A549 (cell line): ENCODE results near the gene TBC1D22A. TPM values are rescaled to one million over a fixed set of nuclear protein-coding genes. Genes with fewer than 3 reads are reported as not detected.

Experiments used
- ATAC-seq, 2 experiments: fragments of 200-7000 bp in 1 of 2; fragments of >200 bp in 1 of 2; cut with Nextera tagmentation in 1 of 2; cut with Tn5 transposase in 1 of 2; 3 replicates each; pipeline versions ENCODE4 v1.8.0 to v1.9.1; 2018 to 2020; ENCODE audit warnings: mild to moderate bottlenecking in 1 of 2, moderate library complexity in 1 of 2
- CTCF ChIA-PET: fragments of 300-600 bp; sonication (Branson Sonifier 250); formaldehyde crosslinking; extraction: SDS; loops from one replicate; lab custom pipeline; 2021; ENCODE audit warnings: antibody characterized with exemption, inconsistent platforms; lab: Yijun Ruan, JAX
- POLR2A ChIA-PET: fragments of 350-600 bp; formaldehyde crosslinking; extraction: SDS; loops from one replicate; lab custom pipeline; 2021; ENCODE audit warnings: antibody characterized with exemption, inconsistent platforms; lab: Yijun Ruan, JAX
- DNase-seq, 2 experiments: peaks; one replicate each; pipeline versions ENCODE4 v3.0.0 to v3.0.0-alpha.2; 2011 to 2016; ENCODE audit warnings: low read depth in 1 of 2, low spot score in 1 of 2
- FAIRE-seq: peaks from 2 replicates; lab custom pipeline; 2011; peaks lifted over from hg19 to GRCh38; lab: Jason Lieb, UNC
- H3K27ac ChIP-seq, 2 experiments: fragments of >200 bp; sonication (Bioruptor Twin); formaldehyde crosslinking; 3 replicates each; pipeline ENCODE4 v1.5.1; 2016 to 2017
- H3K4me1 ChIP-seq: fragments of >200 bp; sonication (Bioruptor Twin); formaldehyde crosslinking; 3 replicates; pipeline ENCODE4 v1.6.1; 2016
- H3K4me2 ChIP-seq: fragments of >200 bp; sonication (Bioruptor Twin); formaldehyde crosslinking; 3 replicates; pipeline ENCODE4 v1.6.1; 2016
- H3K4me3 ChIP-seq: fragments of >200 bp; sonication (Bioruptor Twin); formaldehyde crosslinking; 3 replicates; pipeline ENCODE4 v1.5.1; 2016
- H3K9me3 ChIP-seq: fragments of >200 bp; sonication (Bioruptor Twin); formaldehyde crosslinking; 3 replicates; pipeline ENCODE4 v1.6.1; 2016
- BCL3 ChIP-seq: fragments of >200 bp; sonication (Bioruptor Twin); formaldehyde crosslinking; IDR thresholded peaks from 3 replicates; pipeline ENCODE4 v1.6.1; 2016
- CEBPB ChIP-seq, 2 experiments: fragments of >200 bp in 1 of 2; sonication (Bioruptor Twin) in 1 of 2; formaldehyde crosslinking in 1 of 2; IDR thresholded peaks; 2 replicates each; pipeline ENCODE4 v1.6.1; 2012 to 2016
- CTCF ChIP-seq: fragments of >200 bp; sonication (Bioruptor Twin); formaldehyde crosslinking; IDR thresholded peaks from 3 replicates; pipeline ENCODE4 v1.5.1; 2016
- E2F6 ChIP-seq: IDR thresholded peaks from 2 replicates; pipeline ENCODE4 v1.6.1; 2012; ENCODE audit warnings: low read depth, borderline replicate concordance
- ELK1 ChIP-seq: fragments of 150-350 bp; IDR thresholded peaks from 2 replicates; pipeline ENCODE4 v1.6.1; 2014; ENCODE audit warnings: low read depth, mild to moderate bottlenecking, low read length
- HDAC2 ChIP-seq: fragments of 200-600 bp; sonication (generic); IDR thresholded peaks from 2 replicates; pipeline ENCODE4 v1.6.1; 2016
- HMGXB4 ChIP-seq: fragments of 250-450 bp; sonication (Bioruptor Pico); IDR thresholded peaks from 2 replicates; pipeline ENCODE4 v1.5.0; 2021; ENCODE audit warnings: mild to moderate bottlenecking, moderate library complexity, borderline replicate concordance
- HOXB13 ChIP-seq: fragments of 250-450 bp; sonication (Bioruptor Pico); IDR thresholded peaks from 2 replicates; pipeline ENCODE4 v1.5.0; 2020; ENCODE audit warnings: low read depth, mild to moderate bottlenecking, moderate library complexity
- JUNB ChIP-seq: fragments of >200 bp; sonication (Bioruptor Twin); formaldehyde crosslinking; IDR thresholded peaks from 2 replicates; pipeline ENCODE4 v1.6.1; 2016
- KDM5A ChIP-seq: fragments of 200-600 bp; sonication (generic); IDR thresholded peaks from 2 replicates; pipeline ENCODE4 v1.6.1; 2016; ENCODE audit warnings: antibody characterized with exemption, mild to moderate bottlenecking
- MAFK ChIP-seq: fragments of 450-650 bp; IDR thresholded peaks from 2 replicates; pipeline ENCODE4 v1.6.1; 2014; ENCODE audit not compliant: partially characterized antibody
- MAZ ChIP-seq: fragments of 150-350 bp; IDR thresholded peaks from 2 replicates; pipeline ENCODE4 v1.6.1; 2014; ENCODE audit warnings: antibody characterized with exemption, low read depth, low read length, borderline replicate concordance
- NFE2L2 ChIP-seq: fragments of 150-350 bp; conservative IDR thresholded peaks from 2 replicates; pipeline ENCODE4 v1.6.1; 2014; ENCODE audit warnings: low read length
- PBX3 ChIP-seq: IDR thresholded peaks from 2 replicates; pipeline ENCODE4 v1.6.1; 2012
- POLR2AphosphoS2 ChIP-seq: conservative IDR thresholded peaks from 2 replicates; pipeline ENCODE4 v1.6.1; 2012; ENCODE audit warnings: low read length, improper control_type of control experiment, inconsistent platforms
- REST ChIP-seq: fragments of 200-600 bp; sonication (generic); IDR thresholded peaks from 2 replicates; pipeline ENCODE4 v1.6.1; 2016; ENCODE audit warnings: antibody characterized with exemption, mild to moderate bottlenecking, moderate library complexity
- RFX5 ChIP-seq: fragments of 450-650 bp; IDR thresholded peaks from 2 replicates; pipeline ENCODE4 v1.7.1; 2014; ENCODE audit warnings: antibody characterized with exemption, mild to moderate bottlenecking, moderate library complexity
- SREBF2 ChIP-seq: fragments of 450-650 bp; IDR thresholded peaks from 2 replicates; pipeline ENCODE4 v1.6.1; 2014; ENCODE audit warnings: mild to moderate bottlenecking, moderate library complexity
- TFCP2L1 ChIP-seq: fragments of 250-450 bp; sonication (Bioruptor Pico); IDR thresholded peaks from 2 replicates; pipeline ENCODE4 v1.5.0; 2021; ENCODE audit warnings: mild to moderate bottlenecking
- TP53 ChIP-seq: fragments of 250-450 bp; sonication (Bioruptor Pico); IDR thresholded peaks from 2 replicates; pipeline ENCODE4 v1.5.0; 2021; ENCODE audit warnings: mild to moderate bottlenecking, moderate library complexity
- ZFP36 ChIP-seq: fragments of 450-650 bp; IDR thresholded peaks from 2 replicates; pipeline ENCODE4 v1.6.1; 2014; ENCODE audit warnings: borderline replicate concordance; ENCODE audit not compliant: partially characterized antibody
- ZSCAN20 ChIP-seq: fragments of 250-450 bp; sonication (Bioruptor Pico); IDR thresholded peaks from 2 replicates; pipeline ENCODE4 v1.8.0; 2022; ENCODE audit warnings: mild to moderate bottlenecking, moderate library complexity
- WGBS: methylation state at CpG from one replicate; pipeline ENCODE4 v1.1.6; 2017; ENCODE audit errors: missing lambda C conversion rate; 5-methylcytosine and 5-hydroxymethylcytosine counted together
- polyA plus RNA-seq, 4 experiments: library from polyadenylated mRNA; depleted of rRNA in 3 of 4; stranded (reverse); fragments of >200 nt; fragmentation: RNase III in 1 of 4; extraction: RNeasy Plus Mini Kit Qiagen cat#74134 plus additional on column Dnase treatment in 1 of 4; gene quantifications; 2 replicates in 3 of 4; 3 replicates in 1 of 4; pipeline ENCODE4 v1.2.3, GENCODE V29; 2011 to 2017

TBC1D22A gene
- polyA plus RNA-seq, 2 of the 4 experiments (the other 2 are of a cell fraction), result 8.9 to 10.8 TPM

- DNase-seq (no peak), ATAC-seq (no peak), FAIRE-seq (no peak)
- Histone ChIP-seq H3K4me2 (no peak overlapping the region), H3K9me3 (no peaks in the 10 kb centered on the region; the same call in 2 of the 3 replicates), H3K4me3 (no peak overlapping the region), H3K4me1 (peaks cover 9% of the 10 kb centered on the region; the same call in 1 of the 3 replicates), H3K27ac (no peak overlapping the region)
- POLR2A ChIA-PET, result no interaction called here
- TF ChIP-seq HMGXB4 (no peak), BCL3 (no peak), ELK1 (no peak), TFCP2L1 (no peak), CEBPB (IDR thresholded peaks at IDR 0.05) (no peak), HOXB13 (no peak), ZSCAN20 (CRISPR knock-in tag) (no peak)
- 76% methylated on average over 10 of the region's 10 CpGs for WGBS
- CTCF ChIA-PET, result interaction anchor here (1.1 to 2.0 kb wide), 3 partner anchors 7 to 1646 kb away, joined by 3 to 7 read pairs (median 6); no protein-coding TSS in a partner anchor
These were observed 81.4 kb downstream of the TBC1D22A start for GRCh38 chr22:46843821-46844255.

GRCh38 chr22:46844606-46845210 lies 82.3 kb downstream of the TBC1D22A start:
- no peak for FAIRE-seq
- no peak for DNase-seq

More at GRCh38 chr22:46844606-46845210, 82.3 kb downstream of the TBC1D22A start:
- H3K27ac ChIP-seq, result no peak overlapping the region
- ChIA-PET CTCF (interaction anchor here (0.7 to 2.0 kb wide), 6 partner anchors 8 to 1646 kb away, joined by 3 to 7 read pairs (median 5); no protein-coding TSS in a partner anchor), POLR2A (no interaction called here)
- H3K9me3 ChIP-seq, result no peaks in the 10 kb centered on the region
- H3K4me2 ChIP-seq, result no peak overlapping the region
- WGBS, result 92% methylated on average over 9 of the region's 11 CpGs
- H3K4me1 ChIP-seq, result peaks cover 9% of the 10 kb centered on the region; the same call in 1 of the 3 replicates
- H3K4me3 ChIP-seq, result no peak overlapping the region
- TF ChIP-seq RFX5, result no peak
- TF ChIP-seq TP53 (CRISPR knock-in tag), result no peak
- TF ChIP-seq CEBPB (IDR thresholded peaks at IDR 0.05), result no peak
- no peak for TF ChIP-seq PBX3
- TF ChIP-seq E2F6, result no peak
- no peak for TF ChIP-seq CTCF
- no peak for TF ChIP-seq NFE2L2
- TF ChIP-seq KDM5A, result no peak
- TF ChIP-seq SREBF2, result no peak
- TF ChIP-seq HDAC2, result no peak
- TF ChIP-seq POLR2AphosphoS2, result no peak
- no peak for TF ChIP-seq JUNB
- TF ChIP-seq REST, result no peak
- no peak for TF ChIP-seq ZFP36
- TF ChIP-seq MAFK, result no peak
- TF ChIP-seq MAZ, result no peak
- TF ChIP-seq, all 56 proteins: peak for 0
- no peak for ATAC-seq
